ENCODE results near the gene NR5A2.

Gene NR5A2

DNA sequence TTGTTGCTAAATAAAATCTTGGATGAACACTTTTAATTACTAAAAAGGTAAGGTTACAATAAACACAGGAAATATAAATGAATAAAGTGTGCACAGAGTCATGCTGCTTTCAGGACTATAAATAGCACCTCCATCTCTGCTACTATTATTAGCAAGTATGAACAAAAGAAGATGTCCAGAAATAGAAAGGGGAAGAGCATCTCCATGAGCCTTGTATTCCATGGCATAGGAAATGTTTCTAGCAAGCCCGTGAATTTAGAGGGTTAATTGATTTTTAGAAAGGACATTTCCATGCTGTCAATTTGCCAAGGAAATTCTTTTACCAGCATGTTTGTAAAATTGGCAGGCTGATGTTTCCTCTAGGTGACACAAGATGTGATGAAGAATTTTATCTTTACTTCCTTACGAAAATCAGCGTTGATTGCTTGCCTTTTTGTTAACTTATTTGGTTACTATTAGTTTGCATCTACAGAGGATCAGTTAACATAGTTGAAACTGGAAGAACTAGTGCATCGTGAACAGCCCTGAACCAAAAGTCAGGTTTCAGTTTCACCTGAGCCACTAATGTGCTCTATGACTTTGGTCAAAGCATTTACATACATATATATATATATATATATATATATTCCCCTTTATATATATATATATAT, 45.3 kb downstream of the NR5A2 start:
- DNase-seq (ENCODE audit: low read depth in 2 of 2): no peak

DNA sequence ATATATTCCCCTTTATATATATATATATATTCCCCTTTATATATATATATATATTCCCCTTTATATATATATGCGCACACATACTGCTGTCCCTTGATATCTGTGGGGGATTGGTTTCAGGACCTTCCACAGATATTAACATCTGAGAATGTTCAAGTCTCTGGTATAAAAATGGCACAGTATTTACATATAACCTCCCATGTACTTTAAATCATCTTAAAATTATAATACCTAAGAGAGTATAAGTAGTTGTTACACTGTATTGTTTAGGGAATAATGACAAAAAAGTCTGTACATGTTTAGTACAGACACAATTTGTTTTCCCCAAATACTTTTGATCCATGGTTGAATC, 45.8 kb downstream of the NR5A2 start:
- DNase-seq (ENCODE audit: low read depth in 2 of 2): no peak

DNA sequence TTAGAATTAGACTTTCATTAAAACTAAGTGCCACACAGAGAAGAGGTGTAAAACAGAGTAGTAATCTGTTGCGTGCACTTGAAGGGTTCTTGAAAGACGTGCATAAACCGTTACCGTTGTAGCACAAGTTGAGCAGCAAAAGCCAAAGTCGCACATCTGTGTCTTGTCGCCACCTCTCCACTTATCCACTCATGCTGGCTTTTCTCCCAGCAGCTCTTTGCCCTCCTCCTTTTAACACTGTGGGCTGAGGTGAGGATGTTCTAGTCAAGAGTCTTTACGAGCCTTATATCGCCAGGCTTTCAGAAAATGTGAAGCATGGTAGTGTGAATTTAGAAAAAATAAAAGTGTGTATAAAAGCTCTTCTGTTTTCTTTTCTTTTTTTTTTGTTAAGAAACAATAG, 48.0 kb downstream of the NR5A2 start:
- DNase-seq (ENCODE audit: low read depth in 2 of 2): no peak

DNA sequence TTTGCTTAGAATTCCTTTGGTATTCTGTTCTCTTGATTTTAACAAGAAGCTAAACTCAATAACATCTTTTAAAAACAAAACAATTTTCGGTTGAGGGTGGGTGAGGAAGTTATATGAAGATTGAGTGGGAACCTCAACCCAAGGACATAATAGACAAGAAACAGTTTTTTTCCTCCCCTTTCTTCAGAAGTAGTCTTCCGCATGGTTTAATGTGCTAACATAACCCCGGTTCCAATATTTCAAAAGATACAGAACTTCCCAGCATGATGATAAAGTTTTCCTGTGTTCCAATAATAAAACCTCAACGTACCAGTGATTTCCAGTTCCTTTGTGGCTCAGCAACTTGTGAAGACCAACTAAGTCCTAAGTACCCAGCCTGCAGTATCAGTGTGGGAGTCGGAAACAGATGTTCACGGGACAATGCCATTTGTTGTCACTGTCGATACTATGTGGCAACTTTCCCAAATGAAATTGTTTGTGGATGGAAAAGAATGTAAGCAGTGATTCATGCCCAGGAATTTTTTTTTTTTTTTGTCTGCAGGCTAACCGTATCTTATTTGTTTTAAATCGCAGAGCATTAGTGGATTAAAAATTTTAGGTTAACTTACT, 48.5 kb downstream of the NR5A2 start:
- no peak for DNase-seq (ENCODE audit: low read depth in 2 of 2)

DNA sequence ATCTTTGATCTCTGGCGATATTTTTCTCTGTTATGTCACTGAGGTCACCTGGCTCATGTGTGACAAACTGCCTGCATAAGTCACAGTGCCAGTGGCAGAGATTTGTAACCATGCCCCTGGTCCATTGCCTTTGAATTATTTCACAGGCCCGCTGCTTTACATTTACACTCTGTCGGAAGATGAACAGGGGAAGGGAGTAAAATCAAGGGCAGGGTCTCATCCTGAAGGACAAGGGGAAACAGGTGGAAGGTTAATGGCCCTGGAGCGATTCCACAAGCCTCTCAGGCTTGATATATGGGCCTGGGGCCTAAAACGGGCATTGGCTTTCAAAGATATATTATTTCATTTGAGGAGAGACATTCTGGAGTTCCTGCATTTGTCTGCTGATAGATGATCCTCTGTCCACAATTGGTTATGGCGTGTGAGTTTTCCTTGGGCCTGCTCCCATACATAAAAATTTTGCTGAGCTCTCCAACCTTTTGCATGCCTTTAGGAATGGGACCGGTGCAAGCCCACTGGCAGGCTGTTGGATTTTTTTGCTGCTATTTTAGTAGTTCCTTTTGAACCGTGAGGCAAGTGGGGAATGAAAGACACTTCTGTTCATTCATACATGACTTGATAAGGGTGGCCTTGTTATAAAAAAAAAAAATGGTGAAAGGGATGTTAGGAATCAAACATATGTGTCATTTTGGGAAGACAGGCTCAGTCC, 51.9 kb downstream of the NR5A2 start:
- DNase-seq (ENCODE audit: low read depth in 2 of 2): no peak

DNA sequence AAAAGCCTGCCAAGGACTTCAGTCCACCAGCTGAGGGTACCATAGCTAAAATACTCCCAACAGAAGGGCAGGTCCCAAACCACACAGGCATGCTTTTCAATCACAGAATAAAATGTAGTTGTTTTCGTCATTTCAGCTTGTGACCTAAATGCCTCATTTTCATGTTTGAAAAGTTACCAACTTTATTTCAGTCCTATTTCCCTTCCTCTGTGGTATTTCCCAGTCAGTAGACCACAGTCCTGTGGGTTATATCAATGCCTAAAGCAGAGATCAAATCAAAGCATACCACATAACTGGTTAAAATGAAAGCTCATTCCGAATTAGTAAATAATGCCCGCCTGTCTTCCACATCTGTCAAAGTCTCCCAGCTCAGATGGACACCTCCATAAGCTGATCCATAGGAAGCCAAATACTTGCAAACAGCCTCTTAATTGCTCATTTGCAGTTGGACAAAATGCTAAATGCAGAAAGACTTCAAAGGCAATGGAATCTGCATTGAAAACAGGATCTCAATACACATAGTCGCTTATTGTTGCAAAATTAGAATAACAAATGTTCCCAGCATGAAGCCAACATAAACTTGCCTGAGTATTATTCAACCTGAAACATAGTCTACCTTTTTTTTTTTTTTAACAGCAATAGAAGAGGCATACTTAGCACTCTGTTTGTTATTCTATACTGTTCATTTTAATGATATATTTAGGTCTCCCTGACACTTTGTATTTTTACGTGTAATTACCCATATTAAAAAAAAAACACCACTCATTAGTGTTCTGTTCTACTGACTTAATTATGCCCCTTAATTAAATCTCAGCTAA, 53.9 kb downstream of the NR5A2 start:
- no peak for DNase-seq (ENCODE audit: low read depth in 2 of 2)

DNA sequence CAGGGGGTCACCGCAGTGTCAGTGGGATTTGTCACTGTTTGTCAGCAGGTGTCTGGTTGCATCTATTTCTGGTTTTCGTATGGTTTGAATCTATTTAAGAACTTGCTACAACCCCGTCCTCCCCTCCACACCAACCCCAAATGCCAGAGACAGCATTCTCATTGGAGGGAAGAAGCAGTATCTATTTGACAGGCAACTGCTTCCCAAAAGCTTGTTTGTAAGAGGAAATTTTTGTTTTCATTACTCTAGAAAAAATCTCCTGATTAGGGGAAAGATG, 54.4 kb downstream of the NR5A2 start:
- DNase-seq (ENCODE audit: low read depth in 2 of 2): no peak

DNA sequence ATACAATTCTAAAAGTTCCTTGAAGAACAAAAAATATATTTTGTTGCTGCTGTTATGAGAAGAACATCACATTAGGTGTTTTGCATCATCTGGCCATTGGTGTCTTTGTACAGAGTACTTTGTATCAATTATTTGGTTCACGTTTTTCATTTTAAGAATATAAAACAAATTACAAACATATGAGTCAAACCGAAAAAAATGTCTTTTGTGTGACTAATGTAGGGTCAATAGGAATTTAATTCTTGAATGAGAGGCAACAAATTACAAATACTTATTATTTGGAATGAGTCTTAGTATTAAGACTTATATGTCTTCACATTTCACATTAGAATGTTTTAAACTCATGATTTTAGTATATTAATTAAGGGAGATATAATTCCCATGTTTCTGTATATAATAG, 54.8 kb downstream of the NR5A2 start:
- DNase-seq (ENCODE audit: low read depth in 2 of 2): no peak

DNA sequence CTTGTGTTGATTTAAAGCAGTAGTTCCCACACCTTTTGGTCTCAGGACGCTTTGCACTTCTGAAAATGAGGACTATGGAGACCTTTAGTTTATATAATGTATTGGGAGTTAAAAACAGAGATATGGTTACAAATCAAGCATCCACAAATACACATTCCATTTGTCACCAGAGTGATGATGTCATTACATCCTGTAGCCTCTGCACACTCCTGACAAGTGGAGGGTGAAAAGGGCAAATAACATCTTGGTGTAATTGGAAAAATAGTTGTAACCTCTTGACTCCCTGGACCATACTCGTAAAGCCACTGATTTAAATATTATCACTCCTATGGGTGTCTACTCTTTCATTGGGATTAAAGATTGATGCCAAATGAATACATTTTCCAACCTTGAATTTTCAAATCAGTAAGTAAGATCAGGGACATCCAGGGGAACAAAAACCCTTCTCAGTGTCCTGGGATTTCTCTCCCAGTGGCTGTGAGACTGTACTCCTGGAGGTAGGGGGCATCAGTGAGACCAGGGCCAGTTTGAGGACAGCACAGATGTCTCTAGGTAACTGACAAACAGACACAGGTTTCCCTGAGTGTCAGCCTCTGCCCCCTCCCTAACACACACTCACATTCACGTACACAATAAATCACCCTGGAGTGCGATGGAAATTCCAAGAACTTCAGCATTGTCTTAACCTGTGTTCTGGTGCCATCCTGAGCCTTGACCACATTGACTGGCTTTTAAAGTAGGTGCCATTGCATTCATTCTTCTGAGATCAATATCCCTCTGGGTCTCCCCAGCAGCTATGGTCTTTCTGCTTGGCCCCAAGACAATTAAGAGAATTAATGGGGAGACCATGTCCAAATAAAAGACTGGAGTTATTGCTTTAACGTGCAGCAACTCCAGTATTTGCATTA, 63.0 kb downstream of the NR5A2 start:
- no peak for DNase-seq (ENCODE audit: low read depth in 2 of 2)

DNA sequence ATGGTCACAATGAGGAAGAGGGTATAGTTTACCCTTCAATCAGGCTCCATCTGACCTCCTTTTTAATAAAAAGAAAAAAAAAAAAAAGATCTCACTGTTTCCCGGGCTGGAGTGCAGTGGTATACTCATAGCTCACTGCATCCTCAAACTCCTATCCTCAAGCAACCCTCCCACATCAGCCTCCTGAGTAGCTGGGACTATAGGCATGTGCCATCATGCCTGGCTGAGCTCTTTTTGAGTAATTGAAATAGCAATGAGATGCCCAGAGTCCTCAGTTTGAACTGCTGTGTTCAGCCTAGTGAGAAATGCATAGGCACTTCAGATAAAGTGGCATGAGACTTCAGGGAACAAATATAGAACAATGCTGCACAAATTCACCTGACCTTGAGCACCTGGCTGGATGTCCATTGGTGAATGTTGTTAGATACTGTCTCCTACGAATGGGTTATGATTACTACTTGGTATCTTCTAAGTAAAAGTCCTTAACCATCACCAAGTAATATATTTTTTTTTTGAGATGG, 67.6 kb downstream of the NR5A2 start:
- no peak for DNase-seq (ENCODE audit: low read depth in 2 of 2)

DNA sequence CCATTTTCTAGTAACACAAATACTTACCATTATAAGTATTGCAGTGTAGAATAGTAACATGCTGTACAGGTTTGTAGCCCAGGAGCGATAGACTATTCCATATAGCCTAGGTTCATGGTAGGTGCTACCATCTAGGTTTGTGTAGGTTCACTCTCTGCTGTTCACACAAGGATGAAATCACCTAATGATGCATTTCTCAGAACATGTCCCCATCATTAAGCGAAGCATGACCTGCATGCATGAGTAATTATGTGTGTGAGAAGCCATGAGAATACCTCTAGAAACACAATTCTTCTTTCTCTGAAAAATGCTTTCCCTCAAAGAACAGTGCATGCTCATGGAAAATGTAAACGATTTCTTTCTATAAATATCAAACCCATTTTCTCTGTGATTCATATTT, 69.3 kb downstream of the NR5A2 start:
- no peak for DNase-seq (ENCODE audit: low read depth in 2 of 2)

DNA sequence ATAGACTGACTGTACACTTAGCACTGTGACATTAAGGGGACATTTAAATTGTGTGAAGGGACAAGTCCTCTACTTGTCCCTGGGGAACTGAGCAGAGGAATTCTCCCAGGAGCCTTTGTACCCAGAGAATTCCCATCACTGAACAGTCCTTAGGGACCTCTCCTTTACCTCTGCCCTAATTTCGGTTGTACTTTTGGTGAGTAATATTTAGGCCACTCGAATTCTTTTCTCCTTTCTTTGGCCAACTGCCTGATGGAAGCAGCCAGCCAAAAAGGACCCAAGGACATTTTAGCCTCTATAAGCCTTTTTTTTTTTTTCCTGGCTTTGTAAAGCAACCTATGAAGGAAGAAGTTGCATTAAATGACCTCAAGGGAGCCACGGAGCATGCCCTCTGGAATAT, 71.5 kb downstream of the NR5A2 start:
- no peak for DNase-seq (ENCODE audit: low read depth in 2 of 2)

DNA sequence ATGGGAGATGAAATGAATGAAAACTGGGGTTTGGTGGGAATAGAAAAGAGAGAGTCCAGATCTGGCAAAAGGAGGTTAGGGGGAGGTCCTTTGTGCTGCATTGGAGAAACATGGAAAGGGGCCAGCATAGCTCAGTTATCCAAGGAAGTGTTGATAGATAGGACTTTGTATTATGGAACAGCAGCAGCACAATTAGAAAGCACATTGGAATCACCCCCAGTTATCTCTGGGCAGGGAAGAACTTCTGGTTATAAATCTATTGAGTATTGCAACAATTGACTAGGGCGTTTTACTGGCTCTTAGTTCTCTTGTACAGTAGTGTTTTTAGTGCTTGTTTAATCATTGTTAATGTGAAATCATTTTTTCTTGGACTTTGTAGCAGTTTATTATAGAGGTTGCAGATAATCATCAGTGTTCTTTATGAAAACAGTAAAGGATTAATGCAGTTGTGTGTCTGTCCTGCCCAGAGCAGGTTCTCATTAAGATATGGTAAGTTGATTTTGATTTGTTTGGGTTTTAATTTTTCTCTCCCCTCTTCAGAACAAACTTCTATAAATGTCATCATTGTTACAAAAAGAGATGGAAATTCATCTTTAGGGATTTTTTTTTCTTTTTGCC, 76.6 kb downstream of the NR5A2 start:
- DNase-seq (ENCODE audit: low read depth in 2 of 2): no peak

DNA sequence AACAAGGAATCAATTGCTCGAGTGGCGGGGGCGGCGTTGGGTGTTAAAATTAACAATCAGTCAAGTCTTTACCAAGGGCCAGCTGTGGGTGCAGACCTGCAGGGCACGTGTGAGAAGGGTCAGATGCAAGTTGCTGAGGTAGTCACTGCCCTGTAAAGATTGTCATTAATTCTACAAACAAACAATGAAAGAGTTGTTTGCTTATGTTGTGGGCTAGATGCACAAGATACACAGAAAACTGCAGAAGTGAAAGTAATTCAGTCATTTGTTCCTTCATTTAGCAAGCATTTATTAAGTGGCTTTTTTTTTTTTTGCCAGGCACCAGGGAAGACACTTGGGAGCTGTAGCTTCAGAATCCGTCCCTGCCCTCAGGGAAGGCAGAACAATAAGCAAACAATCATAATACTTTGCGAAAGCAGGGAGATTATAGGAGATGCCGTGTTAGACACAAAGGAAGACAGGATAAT, 79.5 kb downstream of the NR5A2 start:
- DNase-seq (ENCODE audit: low read depth in 2 of 2): no peak

DNA sequence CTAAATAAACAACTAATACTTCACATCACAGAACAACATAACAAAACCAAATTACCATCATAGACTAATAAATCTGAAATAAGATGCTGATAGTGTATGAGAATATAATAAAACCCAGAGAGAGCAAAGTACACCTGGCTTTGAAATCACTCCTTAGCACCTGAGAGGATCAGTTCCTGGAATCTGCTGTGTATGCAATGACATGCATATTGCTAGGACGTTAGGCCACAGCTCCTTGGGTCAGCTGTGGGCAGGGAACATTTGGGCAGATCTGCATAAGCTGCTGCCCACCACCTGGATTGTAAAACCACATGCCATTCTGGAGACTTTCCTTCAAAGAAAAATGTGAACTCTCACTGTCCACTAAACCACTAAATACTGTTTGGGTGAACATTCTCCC, 81.1 kb downstream of the NR5A2 start:
- no peak for DNase-seq (ENCODE audit: low read depth in 2 of 2)

DNA sequence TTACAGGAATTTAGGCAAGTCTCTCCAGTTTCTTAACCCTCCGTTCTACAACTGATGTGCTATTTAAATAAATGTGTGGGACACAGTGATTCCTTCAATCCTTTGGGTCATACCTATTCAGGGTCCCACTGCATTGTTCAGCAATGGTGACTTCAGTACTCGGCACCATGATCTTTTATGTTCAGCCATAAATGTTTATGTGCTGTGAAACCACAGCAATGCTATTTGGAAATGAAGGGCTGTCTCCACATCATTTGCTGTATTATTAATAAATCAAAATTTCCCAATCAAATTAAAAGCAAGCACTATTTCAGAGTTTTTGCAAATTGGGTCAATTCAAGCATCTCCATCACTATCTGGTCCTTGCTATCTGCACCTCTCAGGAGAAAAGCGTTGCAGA, 84.8 kb downstream of the NR5A2 start:
- no peak for DNase-seq (ENCODE audit: low read depth in 2 of 2)

DNA sequence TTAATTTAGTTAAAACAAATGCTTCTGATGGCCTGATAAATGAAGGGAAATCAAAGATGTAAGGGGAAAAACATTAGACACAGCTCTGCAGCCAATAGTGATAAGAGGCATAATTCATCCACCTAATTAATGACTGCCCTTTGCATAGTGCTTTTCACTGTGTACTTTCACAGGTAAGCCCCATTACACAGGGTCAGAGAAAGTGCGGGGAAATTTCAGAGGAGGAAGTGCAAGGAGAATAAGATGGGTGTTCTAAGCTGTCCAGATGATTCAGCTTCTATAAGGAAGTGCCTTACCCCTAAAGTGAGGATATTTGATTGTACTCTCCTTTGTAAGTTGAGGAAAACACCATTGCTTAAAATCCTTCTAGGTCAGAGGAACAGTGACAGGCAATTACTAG, 88.0 kb downstream of the NR5A2 start:
- DNase-seq (ENCODE audit: low read depth in 2 of 2): no peak

DNA sequence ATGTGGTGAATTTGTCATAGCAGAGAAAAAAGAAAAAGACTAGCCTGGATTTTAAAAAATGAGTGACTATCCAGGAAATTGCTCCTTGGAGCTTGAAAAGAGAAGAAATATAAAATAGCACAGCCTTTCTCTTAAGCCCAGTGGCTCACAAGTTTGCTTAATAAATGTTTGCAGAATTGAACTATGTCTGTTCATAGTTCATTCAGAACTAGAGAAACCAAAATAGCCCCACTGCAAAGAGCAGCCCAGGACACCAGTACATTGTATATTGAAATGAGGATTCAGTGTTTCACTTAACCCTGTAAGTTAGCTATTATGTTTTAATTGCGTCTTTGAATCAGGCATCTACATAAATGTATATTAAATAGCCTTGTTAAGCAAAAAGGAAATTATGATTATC, 88.8 kb downstream of the NR5A2 start:
- no peak for DNase-seq (ENCODE audit: low read depth in 2 of 2)

DNA sequence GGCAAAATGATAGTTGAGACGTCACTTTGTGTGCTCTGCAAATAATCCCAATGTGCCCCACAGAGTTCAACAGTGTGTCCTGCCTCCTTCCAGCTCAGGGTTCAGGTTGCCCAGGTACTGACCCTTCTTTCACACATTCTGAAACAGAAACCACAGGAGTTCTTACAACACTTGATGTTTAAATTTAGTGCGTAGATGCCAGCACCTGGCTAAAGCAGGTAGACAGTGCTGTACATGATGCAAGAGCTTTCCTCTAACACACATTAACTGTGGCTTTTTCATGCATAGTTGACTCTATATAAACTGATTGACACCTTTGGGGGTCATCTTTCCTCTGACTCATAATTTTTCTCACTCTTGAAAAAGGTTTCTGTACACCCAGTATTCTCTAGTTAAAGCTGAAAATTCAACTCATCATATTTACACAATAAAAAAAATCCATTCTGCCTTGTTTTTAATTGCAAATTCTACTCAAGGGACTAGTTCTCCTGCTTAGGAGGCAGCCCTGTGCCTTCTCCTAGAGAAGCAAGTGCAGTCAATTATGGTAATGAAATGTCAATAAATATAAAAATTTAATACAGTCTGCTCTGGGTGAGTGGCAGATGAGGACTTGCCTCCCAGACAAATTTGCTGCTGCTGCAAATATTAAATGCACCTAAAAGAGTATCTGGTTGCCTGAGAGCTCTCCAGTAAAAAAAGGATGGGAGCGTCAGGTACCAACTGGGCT, 91.4 kb downstream of the NR5A2 start:
- DNase-seq (ENCODE audit: low read depth in 2 of 2): no peak

DNA sequence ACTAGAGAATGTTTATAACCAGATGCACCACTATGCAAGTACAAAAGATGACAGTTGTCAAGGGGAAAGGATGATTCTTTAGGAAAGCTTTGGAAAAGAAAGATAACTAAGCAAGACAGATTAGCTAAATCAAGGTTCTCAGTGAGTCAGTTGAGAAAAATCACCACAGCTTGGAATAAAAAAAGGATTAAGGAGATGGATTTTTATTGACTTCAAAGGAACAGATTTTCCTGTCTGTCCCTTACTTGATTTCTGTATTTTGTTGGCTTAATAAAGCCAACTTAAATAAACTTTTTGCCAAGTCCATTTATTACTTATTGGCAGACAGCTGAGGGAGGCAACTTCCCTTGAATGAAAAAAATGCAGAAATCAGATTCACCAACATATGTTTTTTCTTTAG, 93.9 kb downstream of the NR5A2 start:
- no peak for DNase-seq (ENCODE audit: low read depth in 2 of 2)

Data from stimulated activated CD8-positive, alpha-beta memory T cell treated with anti-CD3 and anti-CD28 coated beads, Interleukin-2, amount 100 ng/mL, for 48 hours (primary cell).